HepG2 (cell line): Measurements from ENCODE around the gene EPB42. TPM values are rescaled to one million over a fixed set of nuclear protein-coding genes. Genes with fewer than 3 reads are reported as not detected.

Experiments
- ATAC-seq: fragments of 200-7000 bp; cut with Tn5 transposase; 3 replicates; pipeline ENCODE4 v1.9.1; 2020; ENCODE audit warnings: mild to moderate bottlenecking, moderate library complexity
- BruUV-seq: library from RNA; stranded (reverse); fragments of 400-500 nt; replicated peaks from 2 replicates; lab custom pipeline; 2021; lab: Mats Ljungman, UMichigan
- CTCF ChIA-PET: fragments of 300-600 bp; formaldehyde crosslinking; extraction: SDS; loops from one replicate; lab custom pipeline; 2021; ENCODE audit warnings: low total read pairs, inconsistent platforms, low intra/inter-chr PET ratio; lab: Yijun Ruan, JAX
- POLR2A ChIA-PET: fragments of 350-600 bp; sonication (Branson Sonifier 250); formaldehyde crosslinking; loops from one replicate; lab custom pipeline; 2020; ENCODE audit warnings: antibody characterized with exemption, inconsistent platforms; lab: Yijun Ruan, JAX
- DNase-seq: peaks from one replicate; pipeline ENCODE4 v3.0.0-alpha.2; 2015; ENCODE audit warnings: low spot score
- FAIRE-seq: peaks from 3 replicates; lab custom pipeline; 2011; peaks lifted over from hg19 to GRCh38; lab: Jason Lieb, UNC
- H2AFZ ChIP-seq: one replicate; pipeline ENCODE4 v1.6.1; 2011; ENCODE audit warnings: low read length, inconsistent platforms
- H3K27ac ChIP-seq: fragments of 300-600 bp; 3 replicates; pipeline ENCODE4 v1.8.0; 2011; ENCODE audit warnings: mixed run types, mild to moderate bottlenecking, mixed read lengths, low read length, inconsistent platforms; ENCODE audit not compliant: insufficient read depth; ENCODE audit errors: extremely low read length
- H3K27me3 ChIP-seq, 2 experiments: fragments of 200-600 bp in 1 of 2; 2 replicates in 1 of 2; 3 replicates in 1 of 2; pipeline versions ENCODE4 v1.6.0 to v1.8.0; 2011; ENCODE audit warnings: low read length in 2 of 2, mild to moderate bottlenecking in 2 of 2, moderate library complexity in 2 of 2, inconsistent platforms in 1 of 2; ENCODE audit not compliant: insufficient read depth in 2 of 2, control insufficient read depth in 1 of 2
- H3K36me3 ChIP-seq, 2 experiments: fragments of 200-600 bp in 1 of 2; replicated peaks in 1 of 2; 2 replicates in 1 of 2; 3 replicates in 1 of 2; pipeline versions ENCODE4 v1.5.1 to v1.8.0; 2011; ENCODE audit warnings: low read length in 2 of 2, inconsistent platforms in 1 of 2; ENCODE audit not compliant: insufficient read depth in 2 of 2, control insufficient read depth in 1 of 2
- H3K4me1 ChIP-seq: 2 replicates; pipeline ENCODE4 v1.5.1; 2012; ENCODE audit warnings: low read length, inconsistent platforms; ENCODE audit not compliant: insufficient read depth
- H3K4me2 ChIP-seq: 2 replicates; pipeline ENCODE4 v1.6.0; 2011; ENCODE audit warnings: low read depth, low read length, inconsistent platforms
- H3K4me3 ChIP-seq, 3 experiments: fragments of 200-600 bp in 1 of 3; sonication (generic), shearing (Covaris generic) in 1 of 3; replicated peaks in 1 of 3; 2 replicates each; pipeline ENCODE4 v1.5.1; 2011 to 2016; ENCODE audit warnings: low read length in 3 of 3, inconsistent platforms in 2 of 3, low read depth in 2 of 3, mild to moderate bottlenecking in 2 of 3, control low read depth in 1 of 3, mixed read lengths in 1 of 3; ENCODE audit not compliant: insufficient read depth in 1 of 3
- H3K79me2 ChIP-seq: one replicate; pipeline ENCODE4 v1.6.1; 2011; ENCODE audit warnings: low read length, inconsistent platforms; ENCODE audit not compliant: insufficient read depth
- H3K9ac ChIP-seq: 2 replicates; pipeline ENCODE4 v1.6.0; 2011; ENCODE audit warnings: mild to moderate bottlenecking, low read depth, low read length, inconsistent platforms; ENCODE audit not compliant: insufficient read depth
- H3K9me3 ChIP-seq: 2 replicates; pipeline ENCODE4 v1.5.1; 2012; ENCODE audit warnings: mild to moderate bottlenecking, low read length
- H4K20me1 ChIP-seq: 2 replicates; pipeline ENCODE4 v1.6.0; 2011; ENCODE audit warnings: inconsistent platforms, mild to moderate bottlenecking, low read length, moderate library complexity; ENCODE audit not compliant: insufficient read depth
- CCAR2 ChIP-seq: fragments of 200-400 bp; formaldehyde crosslinking; optimal IDR thresholded peaks from 2 replicates; pipeline ENCODE3; 2018; ENCODE audit warnings: low read depth, mild to moderate bottlenecking, low read length, moderate library complexity
- ELF3 ChIP-seq: IDR thresholded peaks from 2 replicates; pipeline ENCODE4 v1.6.1; 2016; ENCODE audit warnings: missing genetic modification reagents, missing compliant biosample characterization
- RFX3 ChIP-seq: IDR thresholded peaks from 2 replicates; pipeline ENCODE4 v1.6.1; 2016; ENCODE audit warnings: missing biosample characterization, missing genetic modification reagents
- SETDB1 ChIP-seq: sonication (generic); formaldehyde crosslinking; IDR thresholded peaks from 2 replicates; pipeline ENCODE4 v1.5.1; 2020; ENCODE audit warnings: missing genetic modification reagents, mild to moderate bottlenecking, borderline replicate concordance
- SRY ChIP-seq: sonication (generic); formaldehyde crosslinking; IDR thresholded peaks from 2 replicates; pipeline ENCODE4 v1.8.0; 2022; ENCODE audit warnings: mild to moderate bottlenecking, missing genetic modification reagents
- ZBTB10 ChIP-seq: sonication (generic); formaldehyde crosslinking; IDR thresholded peaks from 2 replicates; pipeline ENCODE4 v1.4.0; 2020; ENCODE audit warnings: missing genetic modification reagents, borderline replicate concordance
- ZNF318 ChIP-seq: sonication (generic); formaldehyde crosslinking; IDR thresholded peaks from 2 replicates; pipeline ENCODE4 v1.4.0; 2020; ENCODE audit warnings: mild to moderate bottlenecking, missing genetic modification reagents
- ZNF331 ChIP-seq: sonication (generic); formaldehyde crosslinking; IDR thresholded peaks from 2 replicates; pipeline ENCODE4 v1.4.0; 2020; ENCODE audit warnings: missing genetic modification reagents
- ZNF33B ChIP-seq: sonication (generic); formaldehyde crosslinking; IDR thresholded peaks from 2 replicates; pipeline ENCODE4 v1.5.1; 2020; ENCODE audit warnings: mild to moderate bottlenecking, missing genetic modification reagents
- ZNF784 ChIP-seq: sonication (generic); formaldehyde crosslinking; IDR thresholded peaks from 2 replicates; pipeline ENCODE4 v1.5.1; 2020; ENCODE audit warnings: missing genetic modification reagents, mild to moderate bottlenecking, borderline replicate concordance
- whole genome bisulfite sequencing: methylation state at CpG from one replicate; pipeline ENCODE4 v1.1.6; 2017; ENCODE audit warnings: low lambda C conversion rate; 5-methylcytosine and 5-hydroxymethylcytosine counted together
- in situ Hi-C: cut with HindIII; loops from 2 replicates; pipeline ENCODE4 v1.10.0; 2017; ENCODE audit warnings: low pct_unique_long_range_greater_than_20kb; ENCODE audit not compliant: extremely low pct_ligation_motif_present
- intact Hi-C: fragments of 100-400 bp; cut with micrococcal nuclease; formaldehyde crosslinking; loops from one replicate; pipeline ENCODE4 v1.10.0; 2022; ENCODE audit not compliant: unreplicated experiment
- polyA plus RNA-seq, 8 experiments: library from polyadenylated mRNA; depleted of rRNA in 3 of 8; stranded (reverse) in 7 of 8; unstranded in 1 of 8; fragments of >200 nt; fragmentation: Illumina TruSeq in 4 of 8; extraction: Trizol in 4 of 8; gene quantifications; 2 replicates each; pipeline versions ENCODE4 v1.2.1 to v1.2.3, GENCODE V29; 2011 to 2016; ENCODE audit warnings: low read depth in 4 of 8, missing spikeins in 1 of 8, mixed read lengths in 1 of 8; ENCODE audit not compliant: insufficient read depth in 1 of 8
- total RNA-seq, 5 experiments: library from RNA; depleted of rRNA; stranded (reverse); fragments of >200 nt; fragmentation: Illumina TruSeq; extraction: Trizol; gene quantifications; 2 replicates each; pipeline ENCODE4 v1.2.3, GENCODE V29; 2016; ENCODE audit warnings: low read depth in 1 of 5

The EPB42 gene
- total and polyA plus RNA-seq, 2 of the 13 experiments (the other 11 are each of a cell fraction or from before 2014, with no cell fraction given), result not detected

- H3K27me3 ChIP-seq, result peaks cover 0 to 59% of the 10 kb centered on the region in 2 experiments; a peak in 3 of 5 replicates
- POLR2A ChIA-PET, result interaction anchor here (0.9 kb wide), 1 partner anchor 17 kb away, joined by 3 read pairs; no protein-coding TSS in a partner anchor
- 38% methylated on average over 15 of the region's 23 CpGs for WGBS
Observed at GRCh38 chr15:43208052-43209002, 12.5 kb downstream of the EPB42 start.

More at GRCh38 chr15:43208052-43209002, 12.5 kb downstream of the EPB42 start:
- ATAC-seq, result no peak
- no peaks in the 10 kb centered on the region for H4K20me1 ChIP-seq
- no peak for FAIRE-seq
- no peaks in the 10 kb centered on the region for H3K36me3 ChIP-seq
- no peak for DNase-seq
- H3K4me1 ChIP-seq, result peaks cover 6% of the 10 kb centered on the region
- BruUV-seq, result no TSS peak
- no peak overlapping the region for H2AFZ ChIP-seq
- H3K9me3 ChIP-seq, result no peaks in the 10 kb centered on the region
- in situ Hi-C loops, result loop anchor here (5.0 to 25.0 kb wide), 2 partner anchors 69 to 496 kb away; no protein-coding TSS in a partner anchor
- no peak for TF ChIP-seq SRY (CRISPR knock-in tag)
- TF ChIP-seq ZNF33B (CRISPR knock-in tag), result no peak
- no peak for TF ChIP-seq SETDB1
- no peak for TF ChIP-seq CCAR2
- no peak for TF ChIP-seq ZBTB10
- no peak for TF ChIP-seq ELF3 (CRISPR knock-in tag)
- no peak for TF ChIP-seq ZNF318 (CRISPR knock-in tag)
- no peak for TF ChIP-seq ZNF331 (CRISPR knock-in tag)
- TF ChIP-seq RFX3 (CRISPR knock-in tag), result no peak
- TF ChIP-seq ZNF784 (CRISPR knock-in tag), result no peak
- H3K79me2 ChIP-seq, result no peaks in the 10 kb centered on the region
- no peak overlapping the region for H3K9ac ChIP-seq
- CTCF ChIA-PET, result no interaction called here
- no peak overlapping the region for H3K4me3 ChIP-seq
- no peak overlapping the region for H3K4me2 ChIP-seq
- no peak overlapping the region for H3K27ac ChIP-seq
- intact Hi-C loops, result loop anchor here (1.0 kb wide), 1 partner anchor 77 kb away; no protein-coding TSS in a partner anchor
